Fibroblast of peridontal ligament (primary cell): ENCODE measurements around the gene NDUFS1.
"Not testable (repeated sequence)": the region's sequence is repeated elsewhere in the genome, so short reads cannot be mapped to it uniquely, and the experiment has no call there.

Source experiments
- DNase-seq: peaks from one replicate; pipeline ENCODE4 v3.0.0-alpha.2; 2010; ENCODE audit errors: extremely low read depth

Gene NDUFS1

GRCh38 chr2:206162401-206162800 is 3.2 kb upstream of the NDUFS1 start:
- DNase-seq = not testable (repeated sequence)

- no peak for DNase-seq
Measured at GRCh38 chr2:206160807-206161179, 1.5 kb upstream of the NDUFS1 start.

DNA sequence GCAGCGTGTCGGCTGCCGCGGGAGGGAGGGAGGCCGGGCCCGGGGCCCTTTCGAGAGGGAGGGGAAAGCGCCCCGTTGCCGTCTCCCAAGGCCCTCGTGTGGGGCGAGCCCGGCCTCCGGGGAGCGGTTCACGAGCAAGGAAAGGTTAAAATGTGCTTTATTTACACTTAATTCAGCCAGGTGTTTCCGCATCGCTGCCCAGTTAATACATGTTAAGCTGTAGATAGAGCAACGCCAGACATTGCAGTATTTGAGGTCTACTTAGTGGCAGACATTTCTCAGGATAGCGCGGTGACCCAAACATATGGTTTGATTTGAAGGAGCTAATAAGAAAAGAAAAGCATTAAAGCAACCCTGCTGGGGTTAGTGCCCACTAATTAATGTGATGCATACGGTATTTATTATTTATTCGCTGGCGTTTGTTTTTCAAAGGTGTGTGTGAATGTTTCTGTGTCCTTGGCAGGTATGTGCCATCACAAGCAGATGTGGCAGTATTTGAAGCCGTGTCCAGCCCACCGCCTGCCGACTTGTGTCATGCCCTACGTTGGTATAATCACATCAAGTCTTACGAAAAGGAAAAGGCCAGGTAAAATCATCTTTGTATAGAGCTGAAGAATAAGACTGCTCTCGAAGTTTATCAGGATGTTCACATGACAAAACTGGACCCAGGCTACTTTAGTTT is 1.0 kb upstream of the NDUFS1 start:
- DNase-seq = no peak

GRCh38 chr2:206158563-206159345 is 490 bp downstream of the NDUFS1 start:
- DNase-seq = peak; percentile 41

GRCh38 chr2:206157014-206157413 is 2.2 kb downstream of the NDUFS1 start:
- DNase-seq = not testable (repeated sequence)

DNA sequence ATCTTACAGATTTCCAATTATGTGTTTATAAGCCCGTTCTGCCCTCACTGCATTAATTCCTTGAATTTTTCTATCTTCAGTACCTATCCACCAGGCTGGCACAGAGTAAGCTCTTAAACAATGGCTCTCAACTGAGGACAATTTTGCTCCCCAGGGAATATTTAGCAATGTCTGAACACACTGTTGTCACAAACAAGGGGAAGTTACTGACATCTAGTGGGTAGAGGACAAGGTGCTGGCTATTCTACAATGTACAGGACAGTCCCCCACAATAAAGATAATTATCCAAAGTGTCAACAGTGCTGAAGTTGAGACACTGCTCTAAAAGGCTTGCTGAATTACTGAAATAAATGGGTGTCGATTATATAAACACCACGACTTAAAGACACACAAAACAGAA is 5.0 kb downstream of the NDUFS1 start:
- no peak for DNase-seq

DNA sequence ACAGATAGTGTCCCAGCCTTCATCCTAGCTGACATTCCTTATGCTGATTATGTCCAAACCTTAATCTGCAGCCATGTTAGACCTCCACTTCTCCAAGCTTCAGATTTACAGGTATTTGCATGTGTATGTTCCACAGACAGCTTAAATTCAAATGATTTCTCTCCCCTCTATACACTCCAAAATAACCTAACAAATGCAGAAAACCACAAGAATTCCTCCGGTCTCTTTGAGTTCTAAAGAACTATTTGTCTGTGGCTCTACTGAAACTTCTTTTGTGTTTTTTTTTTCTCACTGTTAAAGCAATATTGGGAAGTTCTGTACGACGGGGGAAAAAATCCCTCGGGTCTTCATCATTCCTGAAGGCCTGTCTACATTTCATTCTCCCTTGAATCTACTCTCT is 8.6 kb downstream of the NDUFS1 start:
- no peak for DNase-seq

DNA sequence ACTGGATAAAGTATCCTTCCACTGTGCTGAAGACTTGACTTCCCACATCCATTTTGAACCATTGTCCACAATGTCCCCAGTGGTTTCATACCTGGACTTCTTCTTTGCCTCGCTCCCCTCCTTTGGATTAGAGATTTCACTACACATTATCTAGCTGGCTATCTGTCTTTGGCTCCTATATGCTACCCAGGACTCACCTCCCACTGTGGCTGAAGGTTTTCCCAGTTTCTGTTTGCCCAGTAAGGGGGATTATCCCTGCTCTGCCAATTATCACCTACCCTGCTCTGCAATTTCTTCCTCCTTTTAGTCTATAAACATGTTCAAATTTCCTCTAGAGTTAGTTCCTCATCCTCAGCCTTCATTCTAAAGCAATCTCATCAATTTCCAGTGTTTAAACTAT is 9.1 kb downstream of the NDUFS1 start:
- DNase-seq = no peak

GRCh38 chr2:206149330-206149729 is 9.9 kb downstream of the NDUFS1 start:
- no peak for DNase-seq

- DNase-seq = no peak
Measured at GRCh38 chr2:206145665-206146064, 13.6 kb downstream of the NDUFS1 start.

- no peak for DNase-seq
Measured at GRCh38 chr2:206144383-206144782, 14.9 kb downstream of the NDUFS1 start.

DNA sequence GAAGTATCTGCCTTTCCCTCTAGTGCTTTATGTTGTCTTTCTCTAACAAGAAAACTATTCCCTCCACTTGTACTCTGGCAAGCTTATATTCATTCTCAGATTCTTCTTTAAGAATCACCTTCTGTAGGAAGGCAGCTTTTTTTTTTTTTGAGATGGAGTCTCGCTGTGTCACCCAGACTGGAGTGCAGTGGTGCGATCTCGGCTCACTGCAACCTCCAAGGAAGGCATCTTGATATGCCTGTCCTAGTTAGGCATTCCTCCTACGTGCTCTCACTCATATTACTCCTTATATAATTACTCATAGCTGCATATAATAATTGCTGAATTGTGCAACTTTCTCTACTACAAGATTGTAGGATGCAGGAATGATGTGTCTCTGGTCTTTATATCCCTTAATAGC is 15.8 kb downstream of the NDUFS1 start:
- DNase-seq = no peak

GRCh38 chr2:206127656-206128055 is 31.6 kb downstream of the NDUFS1 start:
- no peak for DNase-seq

DNA sequence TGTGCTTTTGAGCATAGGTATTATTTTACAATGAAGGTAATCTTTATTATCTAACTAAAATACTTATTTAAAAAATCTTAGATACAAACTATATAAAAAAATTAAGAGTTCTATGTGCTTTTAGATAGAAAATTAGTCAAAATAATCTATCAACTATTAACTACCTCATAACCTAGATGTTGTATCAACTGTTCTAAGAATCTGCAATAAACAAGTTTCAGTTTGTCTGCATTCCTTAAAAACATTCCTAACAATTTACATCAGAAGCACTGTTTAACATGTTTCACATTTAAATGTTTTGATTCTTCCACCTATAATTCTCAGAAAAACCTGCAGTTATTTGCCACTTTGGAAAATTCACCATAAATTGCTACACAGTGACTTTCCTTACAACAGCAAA is 33.3 kb downstream of the NDUFS1 start:
- no peak for DNase-seq

DNA sequence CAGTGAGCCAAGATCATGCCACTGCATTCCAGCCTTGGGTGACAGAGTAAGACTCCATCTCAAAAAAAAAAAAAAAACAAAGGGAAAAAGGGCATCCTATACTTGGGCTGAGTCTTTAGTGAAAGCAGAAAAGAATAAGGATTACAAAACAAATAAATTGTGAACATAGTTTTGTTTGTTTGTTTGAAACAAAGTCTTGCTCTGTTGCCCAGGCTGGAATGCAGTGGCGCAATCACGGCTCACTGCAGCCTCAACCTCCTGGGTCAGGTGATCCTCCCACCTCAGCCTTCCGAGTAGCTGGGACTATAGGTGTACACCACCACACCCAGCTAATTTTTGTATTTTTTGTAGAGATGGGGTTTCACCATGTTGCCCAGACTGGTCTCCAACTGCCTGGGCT is 36.7 kb downstream of the NDUFS1 start:
- not testable (repeated sequence) for DNase-seq

GRCh38 chr2:206116278-206116677 is 43.0 kb downstream of the NDUFS1 start:
- no peak for DNase-seq

DNA sequence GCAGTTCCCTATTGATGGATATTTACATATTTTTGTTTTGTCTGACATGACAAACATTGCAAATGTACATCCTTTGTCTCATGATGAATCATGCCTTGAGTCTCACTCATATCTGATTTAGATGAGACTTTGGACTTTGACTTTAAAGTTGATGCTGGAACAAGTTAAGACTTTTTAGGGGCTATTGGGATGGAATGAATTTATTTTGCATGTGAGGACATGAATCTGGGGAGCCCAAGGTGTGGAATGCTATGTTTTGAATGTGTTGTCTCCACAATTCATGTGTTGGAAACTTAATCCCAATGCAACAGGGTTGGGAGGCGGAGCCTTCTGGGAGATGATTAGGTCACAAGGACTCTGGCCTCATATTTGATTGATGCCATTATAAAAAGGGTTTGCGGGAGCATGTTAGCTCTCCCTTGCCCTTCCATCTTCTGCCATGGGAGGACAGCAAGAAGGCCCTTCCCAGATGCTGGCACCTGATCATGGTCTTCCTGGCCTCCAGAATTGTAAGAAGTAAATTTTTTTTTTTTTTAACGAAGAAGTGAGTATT is 44.1 kb downstream of the NDUFS1 start:
- DNase-seq = no peak

DNA sequence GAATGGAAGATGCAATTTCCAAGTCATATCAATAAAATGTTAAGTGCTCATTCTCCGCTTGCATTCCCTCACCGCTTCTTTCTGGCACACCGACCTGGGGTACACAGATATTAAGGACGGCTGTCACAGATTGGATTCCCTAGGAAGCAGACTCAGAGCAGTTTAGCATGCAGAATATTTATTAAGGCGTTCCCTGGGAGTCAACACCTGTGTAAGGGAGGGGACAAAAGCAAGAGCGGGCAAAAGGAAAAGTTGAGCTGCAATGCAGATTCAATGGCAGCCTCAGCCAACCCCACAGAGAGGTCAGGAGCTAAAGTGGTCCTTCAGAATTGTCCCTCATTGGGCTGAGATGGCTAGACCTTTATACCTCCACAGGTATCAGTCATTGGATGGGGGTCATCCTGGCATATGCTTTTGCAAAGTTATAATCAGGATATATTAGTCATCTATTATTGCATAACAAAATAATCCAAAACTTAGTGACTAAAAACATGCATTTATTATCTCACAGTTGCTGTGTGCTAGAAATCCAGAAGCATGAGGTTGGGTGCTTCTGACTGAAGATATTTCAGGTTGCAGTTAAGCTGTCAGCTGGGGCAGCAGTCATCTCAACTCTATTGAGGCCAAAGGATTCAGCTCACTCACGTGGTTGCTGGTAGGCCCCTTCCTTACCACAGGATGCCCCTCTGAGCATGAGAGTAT is 46.2 kb downstream of the NDUFS1 start:
- DNase-seq = peak; percentile 9

GRCh38 chr2:206112108-206112507 is 47.1 kb downstream of the NDUFS1 start:
- peak; percentile 11 for DNase-seq

GRCh38 chr2:206108713-206109112 is 50.5 kb downstream of the NDUFS1 start:
- no peak for DNase-seq

GRCh38 chr2:206105541-206105940 is 53.7 kb downstream of the NDUFS1 start:
- no peak for DNase-seq

GRCh38 chr2:206105038-206105437 is 54.2 kb downstream of the NDUFS1 start:
- no peak for DNase-seq

DNA sequence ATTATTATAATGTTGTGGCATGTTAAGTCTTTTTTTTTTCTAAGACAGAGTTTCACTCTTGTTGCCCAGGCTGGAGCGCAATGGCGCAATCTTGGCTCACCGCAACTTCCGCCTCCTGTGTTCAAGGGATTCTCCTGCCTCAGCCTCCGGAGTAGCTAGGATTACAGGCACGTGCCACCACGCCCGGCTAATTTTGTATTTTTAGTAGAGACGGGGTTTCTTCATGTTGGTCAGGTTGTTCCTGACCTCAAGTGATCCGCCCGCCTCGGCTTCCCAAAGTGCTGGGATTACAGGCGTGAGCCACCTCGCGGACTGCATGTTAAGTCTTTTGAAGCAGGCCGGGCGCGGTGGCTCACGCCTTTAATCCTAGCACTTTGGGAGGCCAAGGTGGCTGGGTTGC is 60.4 kb downstream of the NDUFS1 start:
- not testable (repeated sequence) for DNase-seq
